Right lobe of liver (tissue), 4 donors: ENCODE data around the gene WNT1.

Experiments used
- CTCF ChIP-seq, 4 donors: fragments of 200-600 bp in 3 of 4; fragments of 450-650 bp in 1 of 4; IDR thresholded peaks; one replicate each; pipeline versions ENCODE4 v1.5.1 to v1.8.0; 2016 to 2022; ENCODE audit warnings: antibody characterized with exemption in 4 of 4, mild to moderate bottlenecking in 2 of 4
- POLR2A ChIP-seq: fragments of 450-650 bp; IDR thresholded peaks from one replicate; pipeline ENCODE4 v1.6.1; 2017; ENCODE audit warnings: antibody characterized with exemption, mild to moderate bottlenecking
- donor health status: DM: no; HTN: no; CAD: no.
- donor health status: DM: no; HTN: no; CAD: no.
- donor health status: DM: no; HTN: yes; CAD: no.

- no peak for TF ChIP-seq CTCF (IDR thresholded peaks at IDR 0.05)
- TF ChIP-seq POLR2A, result no peak
Observed at GRCh38 chr12:48947727-48948126, 30.4 kb upstream of the WNT1 start.
